GM12878 (cell line): ENCODE results near the gene METTL14. TPM values are rescaled to one million over a fixed set of nuclear protein-coding genes. Genes with fewer than 3 reads are reported as not detected.

Experiments used
- ATAC-seq: fragments of 200-7000 bp; cut with Tn5 transposase; 3 replicates; pipeline ENCODE4 v1.9.1; 2020; ENCODE audit warnings: mild to moderate bottlenecking, moderate library complexity
- BruUV-seq: library from RNA; stranded (reverse); fragments of 400-500 nt; replicated peaks from 2 replicates; lab custom pipeline; 2021; lab: Mats Ljungman, UMichigan
- CTCF ChIA-PET: fragments of 300-600 bp; sonication (Branson Sonifier 250); formaldehyde crosslinking; extraction: SDS; loops from one replicate; lab custom pipeline; 2021; ENCODE audit warnings: inconsistent platforms; lab: Yijun Ruan, JAX
- POLR2A ChIA-PET: fragments of 350-600 bp; formaldehyde crosslinking; extraction: SDS; loops from one replicate; lab custom pipeline; 2021; ENCODE audit warnings: inconsistent platforms; lab: Charles Lee
- RAD21 ChIA-PET: fragments of 300-600 bp; sonication (Branson Sonifier 250); formaldehyde crosslinking; loops from one replicate; lab custom pipeline; 2023; ENCODE audit warnings: antibody characterized with exemption; ENCODE audit not compliant: unreplicated experiment; lab: Charles Lee
- SMC1A ChIA-PET: fragments of 300-600 bp; sonication (Branson Sonifier 250); formaldehyde crosslinking; loops from one replicate; lab custom pipeline; 2023; ENCODE audit not compliant: unreplicated experiment, uncharacterized antibody; lab: Charles Lee
- DNase-seq: peaks from one replicate; pipeline ENCODE4 v3.0.0-alpha.2; 2011; ENCODE audit warnings: low read depth, low spot score
- FAIRE-seq: peaks from 3 replicates; lab custom pipeline; 2011; peaks lifted over from hg19 to GRCh38; lab: Jason Lieb, UNC
- H2AFZ ChIP-seq: 2 replicates; pipeline ENCODE4 v1.6.0; 2011; ENCODE audit warnings: low read depth, low read length, control low read depth; ENCODE audit not compliant: control insufficient read depth
- H3K27ac ChIP-seq: 2 replicates; pipeline ENCODE4 v1.5.1; 2011; ENCODE audit warnings: control low read depth; ENCODE audit not compliant: control insufficient read depth, insufficient read depth
- H3K27me3 ChIP-seq, 2 experiments: replicated peaks in 1 of 2; 2 replicates each; pipeline versions ENCODE4 v1.6.0 to v1.6.1; 2011; ENCODE audit warnings: low read length in 1 of 2; ENCODE audit not compliant: control insufficient read depth in 2 of 2, insufficient read depth in 2 of 2
- H3K36me3 ChIP-seq, 2 experiments: 2 replicates each; pipeline ENCODE4 v1.5.1; 2011; ENCODE audit warnings: low read length in 1 of 2; ENCODE audit not compliant: control insufficient read depth in 2 of 2, insufficient read depth in 2 of 2
- H3K4me1 ChIP-seq: 2 replicates; pipeline ENCODE4 v1.6.1; 2011; ENCODE audit warnings: mild to moderate bottlenecking, low read length, moderate library complexity, mixed read lengths; ENCODE audit not compliant: control insufficient read depth, insufficient read depth
- H3K4me2 ChIP-seq: 2 replicates; pipeline ENCODE4 v1.6.0; 2011; ENCODE audit warnings: control low read depth; ENCODE audit not compliant: control insufficient read depth, insufficient read depth
- H3K4me3 ChIP-seq: fragments of 200-600 bp; sonication (generic); 2 replicates; pipeline ENCODE4 v1.5.1; 2016
- H3K79me2 ChIP-seq: 2 replicates; pipeline ENCODE4 v1.6.0; 2011; ENCODE audit warnings: low read length; ENCODE audit not compliant: control insufficient read depth, insufficient read depth
- H3K9ac ChIP-seq: 2 replicates; pipeline ENCODE4 v1.8.0; 2011; ENCODE audit warnings: low read length, control low read depth, mixed read lengths; ENCODE audit not compliant: control insufficient read depth, insufficient read depth
- H3K9me3 ChIP-seq: replicated peaks from 3 replicates; pipeline ENCODE4 v1.5.1; 2011; ENCODE audit warnings: mild to moderate bottlenecking, low read length; ENCODE audit not compliant: control insufficient read depth, insufficient read depth
- H4K20me1 ChIP-seq: 2 replicates; pipeline ENCODE4 v1.6.0; 2011; ENCODE audit not compliant: control insufficient read depth, insufficient read depth
- CHD1 ChIP-seq: IDR thresholded peaks from 2 replicates; pipeline ENCODE4 v1.6.1; 2012; ENCODE audit warnings: low read depth, low read length, improper control_type of control experiment
- CREM ChIP-seq: IDR thresholded peaks from 2 replicates; pipeline ENCODE4 v1.6.1; 2014; ENCODE audit warnings: antibody characterized with exemption, low read depth
- GATAD2B ChIP-seq: fragments of 450-650 bp; conservative IDR thresholded peaks from 2 replicates; pipeline ENCODE4 v1.6.1; 2017; ENCODE audit warnings: low read depth, mild to moderate bottlenecking, moderate library complexity
- IKZF1 ChIP-seq: fragments of 450-650 bp; conservative IDR thresholded peaks from 2 replicates; pipeline ENCODE4 v1.6.1; 2017; ENCODE audit warnings: antibody characterized with exemption, mild to moderate bottlenecking
- KLF5 ChIP-seq: fragments of 450-650 bp; IDR thresholded peaks from 2 replicates; pipeline ENCODE4 v1.6.1; 2014; ENCODE audit warnings: mild to moderate bottlenecking; ENCODE audit not compliant: partially characterized antibody
- NR2C1 ChIP-seq: fragments of 450-650 bp; IDR thresholded peaks from 2 replicates; pipeline ENCODE4 v1.6.1; 2017; ENCODE audit warnings: antibody characterized with exemption, mild to moderate bottlenecking, moderate library complexity
- RAD21 ChIP-seq: IDR thresholded peaks from 2 replicates; pipeline ENCODE4 v1.6.1; 2011; ENCODE audit warnings: mild to moderate bottlenecking, low read depth, low read length, moderate library complexity; ENCODE audit not compliant: insufficient read depth
- RELB ChIP-seq: fragments of 450-650 bp; IDR thresholded peaks from 2 replicates; pipeline ENCODE4 v1.6.1; 2017; ENCODE audit warnings: low read depth, mild to moderate bottlenecking, moderate library complexity
- SIN3A ChIP-seq: IDR thresholded peaks from 2 replicates; pipeline ENCODE4 v1.6.1; 2012; ENCODE audit warnings: low read depth, low read length, improper control_type of control experiment
- STAT1 ChIP-seq: fragments of 450-650 bp; conservative IDR thresholded peaks from 2 replicates; pipeline ENCODE4 v1.6.1; 2014; ENCODE audit warnings: antibody characterized with exemption, mild to moderate bottlenecking
- in situ Hi-C: fragments of 300-500 bp; cut with MboI; formaldehyde crosslinking; loops from 9 replicates; pipeline ENCODE4 v1.14.3; 2018; ENCODE audit warnings: mixed read lengths
- intact Hi-C: fragments of 100-400 bp; cut with micrococcal nuclease; formaldehyde crosslinking; loops from one replicate; pipeline ENCODE4 v1.14.2; 2022; ENCODE audit not compliant: unreplicated experiment
- polyA plus RNA-seq, 11 experiments: library from polyadenylated mRNA; depleted of rRNA in 4 of 11; unstranded in 6 of 11; stranded (reverse) in 5 of 11; fragments of >200 nt; fragmentation: Nextera tagmentation in 4 of 11; fragmentation: Illumina TruSeq in 1 of 11; extraction: Ambion mirVana in 4 of 11; extraction: Trizol in 1 of 11; gene quantifications; 1 replicate in 1 of 11; 2 replicates in 10 of 11; pipeline versions ENCODE4 v1.2.1 to v1.2.3, GENCODE V29; 2011 to 2016; ENCODE audit warnings: inconsistent platforms in 2 of 11, missing spikeins in 2 of 11, low read depth in 1 of 11
- total RNA-seq, 4 experiments: library from RNA; depleted of rRNA in 3 of 4; stranded (reverse); fragments of >200 nt in 3 of 4; fragmentation: Illumina TruSeq in 1 of 4; extraction: Trizol in 1 of 4; gene quantifications; 2 replicates each; pipeline versions ENCODE4 v1.2.1 to v1.2.3, GENCODE V29; 2013 to 2021
- TF ChIP-seq, protein P1 (sequence below): IDR thresholded peaks from 2 replicates; pipeline ENCODE4 v1.6.1; 2011; ENCODE audit warnings: mild to moderate bottlenecking, low read depth, low read length, moderate library complexity; ENCODE audit not compliant: insufficient replicate concordance
- TF ChIP-seq, protein P2 (sequence below): IDR thresholded peaks from 2 replicates; pipeline ENCODE4 v1.6.1; 2012; ENCODE audit warnings: low read depth, low read length, improper control_type of control experiment

The METTL14 gene
- total and polyA plus RNA-seq, 10 of the 15 experiments (the other 5 are each of a cell fraction or from before 2014, with no cell fraction given), result 11.2 to 44.9 (median 27.6) TPM

- ChIA-PET POLR2A (no interaction called here), SMC1A (interaction anchor here (1.0 to 2.0 kb wide), 2 partner anchors 24 to 97 kb away, joined by 3 to 6 read pairs; no protein-coding TSS in a partner anchor), RAD21 (no interaction called here)
- no peaks in the 10 kb centered on the region for H3K27me3 ChIP-seq
- no TSS peak for BruUV-seq
- no peak overlapping the region for H3K27ac ChIP-seq
- H4K20me1 ChIP-seq, result no peaks in the 10 kb centered on the region
- no peak overlapping the region for H3K9ac ChIP-seq
- H3K36me3 ChIP-seq, result peaks cover 4 to 19% of the 10 kb centered on the region in 2 experiments; a peak in 3 of 4 replicates
- H3K9me3 ChIP-seq, result no peaks in the 10 kb centered on the region
- no peak overlapping the region for H3K4me2 ChIP-seq
- DNase-seq, result no peak
- no peak overlapping the region for H3K4me3 ChIP-seq
- intact Hi-C loops, result no loop called here
- no peaks in the 10 kb centered on the region for H3K79me2 ChIP-seq
- TF ChIP-seq KLF5, result no peak
- TF ChIP-seq GATAD2B, result no peak
- no peak for TF ChIP-seq IKZF1
- TF ChIP-seq RELB, result no peak
- no peak for TF ChIP-seq SIN3A
- no peak for TF ChIP-seq CREM
- no peak for TF ChIP-seq CHD1
- TF ChIP-seq, protein P1, sequence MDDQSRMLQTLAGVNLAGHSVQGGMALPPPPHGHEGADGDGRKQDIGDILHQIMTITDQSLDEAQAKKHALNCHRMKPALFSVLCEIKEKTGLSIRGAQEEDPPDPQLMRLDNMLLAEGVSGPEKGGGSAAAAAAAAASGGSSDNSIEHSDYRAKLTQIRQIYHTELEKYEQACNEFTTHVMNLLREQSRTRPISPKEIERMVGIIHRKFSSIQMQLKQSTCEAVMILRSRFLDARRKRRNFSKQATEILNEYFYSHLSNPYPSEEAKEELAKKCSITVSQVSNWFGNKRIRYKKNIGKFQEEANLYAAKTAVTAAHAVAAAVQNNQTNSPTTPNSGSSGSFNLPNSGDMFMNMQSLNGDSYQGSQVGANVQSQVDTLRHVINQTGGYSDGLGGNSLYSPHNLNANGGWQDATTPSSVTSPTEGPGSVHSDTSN, result no peak
- TF ChIP-seq RAD21, result no peak
- TF ChIP-seq, protein P2, sequence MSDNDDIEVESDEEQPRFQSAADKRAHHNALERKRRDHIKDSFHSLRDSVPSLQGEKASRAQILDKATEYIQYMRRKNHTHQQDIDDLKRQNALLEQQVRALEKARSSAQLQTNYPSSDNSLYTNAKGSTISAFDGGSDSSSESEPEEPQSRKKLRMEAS, result no peak
- no peak for TF ChIP-seq STAT1
- no peak for TF ChIP-seq NR2C1
- TF ChIP-seq, all 136 proteins: peak for 0
- CTCF ChIA-PET, result interaction anchor here (1.0 to 1.6 kb wide), 4 partner anchors 11 to 85 kb away, joined by 3 to 11 read pairs (median 3); no protein-coding TSS in a partner anchor
- in situ Hi-C loops, result no loop called here
- ATAC-seq (no peak), FAIRE-seq (no peak)
- Histone ChIP-seq H3K4me1 (no peaks in the 10 kb centered on the region), H2AFZ (no peak overlapping the region)
These were observed 67.9 kb downstream of the METTL14 start for GRCh38 chr4:118753096-118753495.
